ENCODE data around the gene FAM171A1.

GRCh38 chr10:15309221-15309620 lies 61.9 kb downstream of the FAM171A1 start:
- TF ChIP-seq POLR2A (IDR thresholded peaks at IDR 0.05; ENCODE audit: insufficient read depth in 1 of 2, low read depth in 2 of 2, low read length in 2 of 2) (no peak), CHD4 (IDR thresholded peaks at IDR 0.05; ENCODE audit: borderline replicate concordance, low read length) (no peak)
